KOPT-K1 (cell line): Measurements from ENCODE around the gene HOXD12.

Source experiments
- H3K27ac ChIP-seq: fragments of 200-600 bp; sonication (generic); 2 replicates; pipeline ENCODE4 v1.5.1; 2016; ENCODE audit warnings: antibody characterized with exemption, mild to moderate bottlenecking, low read depth, low read length; ENCODE audit not compliant: poor library complexity, severe bottlenecking
- H3K36me3 ChIP-seq: fragments of 200-600 bp; sonication (generic); 2 replicates; pipeline ENCODE4 v1.5.1; 2017; ENCODE audit warnings: antibody characterized with exemption, mild to moderate bottlenecking, low read length, moderate library complexity; ENCODE audit not compliant: insufficient read depth
- H3K9me3 ChIP-seq: fragments of 200-600 bp; sonication (generic); 2 replicates; pipeline ENCODE4 v1.5.1; 2017; ENCODE audit warnings: antibody characterized with exemption, low read length, mild to moderate bottlenecking; ENCODE audit not compliant: insufficient read depth, poor library complexity, severe bottlenecking

HOXD12 gene

GRCh38 chr2:176148751-176149421 lies 49.3 kb downstream of the HOXD12 start:
- H3K27ac ChIP-seq: no peak overlapping the region
- no peaks in the 10 kb centered on the region for H3K9me3 ChIP-seq

GRCh38 chr2:176149481-176149938 lies 49.9 kb downstream of the HOXD12 start:
- Histone ChIP-seq H3K36me3 (no peaks in the 10 kb centered on the region), H3K27ac (no peak overlapping the region), H3K9me3 (no peaks in the 10 kb centered on the region)

More at GRCh38 chr2:176148751-176149421, 49.3 kb downstream of the HOXD12 start:
- H3K36me3 ChIP-seq: no peaks in the 10 kb centered on the region

- Histone ChIP-seq H3K27ac (no peak overlapping the region), H3K36me3 (no peaks in the 10 kb centered on the region), H3K9me3 (no peaks in the 10 kb centered on the region)
These were observed 50.5 kb downstream of the HOXD12 start for GRCh38 chr2:176149939-176150583.

- Histone ChIP-seq H3K9me3 (no peaks in the 10 kb centered on the region), H3K36me3 (no peaks in the 10 kb centered on the region), H3K27ac (no peak overlapping the region)
These were observed 51.2 kb downstream of the HOXD12 start for GRCh38 chr2:176150584-176151441.

- Histone ChIP-seq H3K36me3 (no peaks in the 10 kb centered on the region), H3K27ac (no peak within 1 kb of the TSS), H3K9me3 (no peaks in the 10 kb centered on the region)
These were observed 52.1 kb downstream of the HOXD12 start, which contains the start of gene HOXD4 for GRCh38 chr2:176151442-176152287. HOXD4 (plus strand) TSS chr2:176151550; CDS start chr2:176151634, 84 bp downstream.
